H1 (cell line): Measurements from ENCODE around the gene SND1. TPM values are rescaled to one million over a fixed set of nuclear protein-coding genes. Genes with fewer than 3 reads are reported as not detected.

Experiments used
- CTCF ChIA-PET: fragments of 300-600 bp; sonication (Branson Sonifier 250); formaldehyde crosslinking; loops from one replicate; lab custom pipeline; 2021; ENCODE audit not compliant: partially characterized antibody; lab: Charles Lee
- POLR2A ChIA-PET: fragments of 300-600 bp; sonication (Branson Sonifier 250); formaldehyde crosslinking; loops from one replicate; lab custom pipeline; 2021; ENCODE audit warnings: inconsistent platforms; ENCODE audit not compliant: partially characterized antibody; lab: Charles Lee
- DNase-seq, 2 experiments: peaks; one replicate each; pipeline versions ENCODE4 v3.0.0 to v3.0.0-alpha.2; 2010 to 2022; ENCODE audit warnings: low spot score in 2 of 2, low read depth in 1 of 2, mixed read lengths in 1 of 2
- FAIRE-seq: peaks from 2 replicates; lab custom pipeline; 2011; peaks lifted over from hg19 to GRCh38; lab: Jason Lieb, UNC
- H2AFZ ChIP-seq: 2 replicates; pipeline ENCODE4 v1.8.1; 2012; ENCODE audit warnings: low read length, inconsistent platforms
- H2AK5ac ChIP-seq: 2 replicates; pipeline ENCODE4 v1.6.1; 2013; ENCODE audit warnings: low read depth, low read length
- H2BK120ac ChIP-seq: replicated peaks from 2 replicates; pipeline ENCODE3; 2013; ENCODE audit warnings: low read depth, low read length, inconsistent platforms
- H2BK12ac ChIP-seq: 2 replicates; pipeline ENCODE4 v1.6.1; 2013; ENCODE audit warnings: low read depth, low read length
- H2BK15ac ChIP-seq: 2 replicates; pipeline ENCODE4 v1.6.1; 2013; ENCODE audit warnings: low read length
- H2BK20ac ChIP-seq: 2 replicates; pipeline ENCODE4 v1.6.1; 2013; ENCODE audit warnings: low read length
- H2BK5ac ChIP-seq: 2 replicates; pipeline ENCODE4 v1.6.1; 2013; ENCODE audit warnings: low read depth, low read length
- H3K14ac ChIP-seq: 2 replicates; pipeline ENCODE4 v1.6.1; 2013; ENCODE audit warnings: inconsistent platforms; ENCODE audit not compliant: insufficient read length
- H3K18ac ChIP-seq: 2 replicates; pipeline ENCODE4 v1.6.1; 2013; ENCODE audit warnings: low read length; ENCODE audit errors: extremely low read depth
- H3K23ac ChIP-seq: 2 replicates; pipeline ENCODE4 v1.6.1; 2013; ENCODE audit warnings: inconsistent platforms; ENCODE audit not compliant: insufficient read length
- H3K23me2 ChIP-seq: 2 replicates; pipeline ENCODE4 v1.6.1; 2013; ENCODE audit warnings: low read depth, low read length
- H3K27ac ChIP-seq: 2 replicates; pipeline ENCODE4 v1.6.1; 2011; ENCODE audit warnings: low read depth, low read length, inconsistent platforms
- H3K27me3 ChIP-seq, 4 experiments: replicated peaks in 1 of 4; 1 replicate in 1 of 4; 2 replicates in 3 of 4; pipeline versions ENCODE4 v1.6.1 to v1.8.1; 2011 to 2013; ENCODE audit warnings: low read length in 3 of 4, mild to moderate bottlenecking in 3 of 4, inconsistent platforms in 2 of 4, mixed read lengths in 2 of 4, moderate library complexity in 1 of 4; ENCODE audit not compliant: control insufficient read depth in 3 of 4, insufficient read depth in 3 of 4; ENCODE audit errors: extremely low read depth in 1 of 4
- H3K36me3 ChIP-seq, 4 experiments: 2 replicates each; pipeline versions ENCODE4 v1.6.1 to v1.8.1; 2011 to 2013; ENCODE audit warnings: mild to moderate bottlenecking in 4 of 4, low read length in 3 of 4, moderate library complexity in 2 of 4, control low read depth in 1 of 4, inconsistent platforms in 1 of 4; ENCODE audit not compliant: insufficient read depth in 4 of 4, control insufficient read depth in 2 of 4
- H3K4ac ChIP-seq: replicated peaks from 2 replicates; pipeline ENCODE3; 2013; ENCODE audit warnings: low read length, low read depth, mixed read lengths, inconsistent platforms; ENCODE audit not compliant: insufficient read length
- H3K4me1 ChIP-seq, 4 experiments: replicated peaks in 1 of 4; 1 replicate in 1 of 4; 2 replicates in 3 of 4; pipeline versions ENCODE4 v1.6.1 to v1.8.1; 2011 to 2013; ENCODE audit warnings: low read length in 3 of 4, inconsistent platforms in 2 of 4, mixed read lengths in 1 of 4; ENCODE audit not compliant: insufficient read depth in 4 of 4, control insufficient read depth in 3 of 4
- H3K4me2 ChIP-seq, 2 experiments: 2 replicates each; pipeline versions ENCODE4 v1.6.1 to v1.8.1; 2011 to 2013; ENCODE audit warnings: low read depth in 2 of 2, low read length in 2 of 2, control low read depth in 1 of 2, inconsistent platforms in 1 of 2, mild to moderate bottlenecking in 1 of 2; ENCODE audit not compliant: insufficient read depth in 1 of 2
- H3K4me3 ChIP-seq, 4 experiments: fragments of 200-600, 300-600 bp in 1 of 4; sonication (generic), shearing (Covaris generic), sonication (Bioruptor Twin) in 1 of 4; 2 replicates each; pipeline versions ENCODE4 v1.5.1 to v1.8.1; 2011 to 2016; ENCODE audit warnings: low read length in 4 of 4, low read depth in 3 of 4, control low read depth in 2 of 4, inconsistent platforms in 2 of 4, mild to moderate bottlenecking in 2 of 4, mixed read lengths in 1 of 4, moderate library complexity in 1 of 4; ENCODE audit not compliant: insufficient read depth in 2 of 4; ENCODE audit errors: extremely low read depth in 1 of 4
- H3K56ac ChIP-seq: replicated peaks from 2 replicates; pipeline ENCODE3; 2013; ENCODE audit warnings: low read depth, mild to moderate bottlenecking, mixed read lengths, low read length, inconsistent platforms; ENCODE audit not compliant: insufficient read length
- H3K79me1 ChIP-seq: 2 replicates; pipeline ENCODE4 v1.6.1; 2013; ENCODE audit warnings: low read depth, low read length, control low read depth
- H3K79me2 ChIP-seq, 2 experiments: 2 replicates each; pipeline versions ENCODE4 v1.6.1 to v1.8.1; 2012 to 2013; ENCODE audit warnings: low read length in 2 of 2, mild to moderate bottlenecking in 2 of 2, inconsistent platforms in 1 of 2; ENCODE audit not compliant: insufficient read depth in 2 of 2, control insufficient read depth in 1 of 2
- H3K9ac ChIP-seq, 4 experiments: replicated peaks in 1 of 4; 1 replicate in 1 of 4; 2 replicates in 3 of 4; pipeline versions ENCODE4 v1.6.1 to v1.8.1; 2011 to 2013; ENCODE audit warnings: low read depth in 3 of 4, low read length in 3 of 4, control low read depth in 2 of 4, mild to moderate bottlenecking in 2 of 4, moderate library complexity in 2 of 4, inconsistent platforms in 1 of 4; ENCODE audit errors: extremely low read depth in 1 of 4
- H3K9me3 ChIP-seq, 2 experiments: 2 replicates each; pipeline versions ENCODE4 v1.6.1 to v1.8.1; 2012 to 2013; ENCODE audit warnings: mild to moderate bottlenecking in 2 of 2, moderate library complexity in 2 of 2, control low read depth in 1 of 2, inconsistent platforms in 1 of 2, low read depth in 1 of 2, low read length in 1 of 2, mixed read lengths in 1 of 2; ENCODE audit not compliant: insufficient read depth in 2 of 2
- H4K20me1 ChIP-seq, 2 experiments: replicated peaks in 1 of 2; 2 replicates each; pipeline versions ENCODE3 to v1.8.1; 2011 to 2013; ENCODE audit warnings: inconsistent platforms in 2 of 2, low read length in 2 of 2, mild to moderate bottlenecking in 1 of 2; ENCODE audit not compliant: insufficient read depth in 2 of 2, control insufficient read depth in 1 of 2
- H4K5ac ChIP-seq: 2 replicates; pipeline ENCODE4 v1.6.1; 2013; ENCODE audit warnings: low read length, low read depth, mixed read lengths, inconsistent platforms; ENCODE audit not compliant: insufficient read length
- H4K8ac ChIP-seq: 2 replicates; pipeline ENCODE4 v1.8.0; 2013; ENCODE audit warnings: mild to moderate bottlenecking, moderate library complexity, low read length, inconsistent platforms; ENCODE audit not compliant: insufficient read depth; ENCODE audit errors: extremely low read depth
- H4K91ac ChIP-seq: replicated peaks from 2 replicates; pipeline ENCODE3; 2013; ENCODE audit warnings: low read length, mixed read lengths, inconsistent platforms; ENCODE audit not compliant: insufficient read length
- ASH2L ChIP-seq: fragments of 200-600, 300-600 bp; sonication (generic); IDR thresholded peaks from one replicate; pipeline ENCODE4 v1.7.1; 2017; ENCODE audit warnings: low read length
- EZH2 ChIP-seq: fragments of 200-600 bp; sonication (generic); IDR thresholded peaks from 2 replicates; pipeline ENCODE4 v1.7.1; 2012; ENCODE audit warnings: low read depth, mild to moderate bottlenecking, moderate library complexity, low read length, inconsistent platforms; ENCODE audit not compliant: severe bottlenecking
- FOSL1 ChIP-seq: IDR thresholded peaks from 2 replicates; pipeline ENCODE4 v1.6.1; 2011; ENCODE audit warnings: mild to moderate bottlenecking, low read depth, low read length, moderate library complexity; ENCODE audit not compliant: insufficient read depth
- GTF2F1 ChIP-seq: IDR thresholded peaks from 2 replicates; pipeline ENCODE4 v1.6.1; 2012; ENCODE audit warnings: low read depth, low read length, improper control_type of control experiment, borderline replicate concordance
- KDM4A ChIP-seq: IDR thresholded peaks from one replicate; pipeline ENCODE4 v1.7.1; 2012; ENCODE audit warnings: low read depth, mild to moderate bottlenecking, moderate library complexity, low read length, inconsistent platforms; ENCODE audit not compliant: severe bottlenecking
- RNF2 ChIP-seq: fragments of 200-900, 300-1000 bp; sonication (generic); IDR thresholded peaks from 2 replicates; pipeline ENCODE4 v1.7.1; 2016; ENCODE audit warnings: borderline replicate concordance, low read depth, mild to moderate bottlenecking, antibody characterized with exemption, low read length; ENCODE audit not compliant: poor library complexity, severe bottlenecking; ENCODE audit errors: missing control alignments
- SIRT6 ChIP-seq: IDR thresholded peaks from one replicate; pipeline ENCODE4 v1.7.1; 2012; ENCODE audit warnings: low read length, inconsistent platforms
- WGBS, 2 experiments: shearing (Covaris generic) in 1 of 2; methylation state at CpG; one replicate each; pipeline versions ENCODE4 v1.1.6 to v1.1.7; 2013 to 2015; ENCODE audit warnings: low lambda C conversion rate in 2 of 2, mixed read lengths in 2 of 2, inconsistent platforms in 1 of 2, low coverage in 1 of 2, missing lambda C conversion rate in 1 of 2; ENCODE audit not compliant: insufficient replicate concordance in 2 of 2, insufficient coverage in 1 of 2, insufficient read length in 1 of 2; ENCODE audit errors: extremely low coverage in 1 of 2, missing lambda C conversion rate in 1 of 2; 5-methylcytosine and 5-hydroxymethylcytosine counted together
- polyA plus RNA-seq, 7 experiments: library from polyadenylated mRNA; depleted of rRNA in 3 of 7; stranded (reverse) in 5 of 7; unstranded in 2 of 7; fragments of >200 nt in 5 of 7; fragments of 200-250 nt in 2 of 7; gene quantifications; 1 replicate in 5 of 7; 2 replicates in 1 of 7; 4 replicates in 1 of 7; pipeline versions ENCODE4 v1.2.1 to v1.2.3, GENCODE V29; 2011 to 2013; ENCODE audit warnings: missing spikeins in 2 of 7, mixed read lengths in 2 of 7
- total RNA-seq: library from RNA; stranded (reverse); fragmentation: NEBNext Ultra II Directional; extraction: Animal tissue kit (Norgen Biotek cat#: 25700); gene quantifications from 2 replicates; pipeline ENCODE4 v1.2.1, GENCODE V29; 2021

Gene SND1
- total and polyA plus RNA-seq, 2 of the 8 experiments (the other 6 are each of a cell fraction or from before 2014, with no cell fraction given): 122 to 290 TPM

- Histone ChIP-seq H2BK15ac (no peak overlapping the region), H3K4me2 (no peak overlapping the region), H3K79me2 (peaks cover 0 to 72% of the 10 kb centered on the region in 2 experiments; a peak in 3 of 4 replicates), H4K8ac (no peak overlapping the region), H2BK12ac (no peak overlapping the region), H3K9ac (no peak overlapping the region), H3K36me3 (peaks cover 0 to 4% (median 2%) of the 10 kb centered on the region in 4 experiments; a peak in 2 of 8 replicates), H3K27me3 (no peaks in the 10 kb centered on the region), H3K9me3 (no peaks in the 10 kb centered on the region), H3K4ac (peak overlapping the region; percentile 13), H3K27ac (no peak overlapping the region), H2AK5ac (no peak overlapping the region), H3K23me2 (no peaks in the 10 kb centered on the region), H3K18ac (no peak overlapping the region), H3K14ac (no peak overlapping the region), H2BK20ac (no peak overlapping the region), H3K4me3 (no peak overlapping the region), H4K20me1 (peaks cover 5 to 7% of the 10 kb centered on the region in 2 experiments), H2BK5ac (no peak overlapping the region), H2AFZ (no peak overlapping the region), H3K56ac (no peak overlapping the region), H3K4me1 (peaks cover 6 to 25% (median 20%) of the 10 kb centered on the region in 4 experiments; a peak in 6 of 7 replicates), H2BK120ac (no peak overlapping the region), H4K5ac (no peak overlapping the region), H3K79me1 (no peaks in the 10 kb centered on the region; the same call in 1 of the 2 replicates), H4K91ac (no peak overlapping the region), H3K23ac (no peak overlapping the region)
- DNase-seq (no peak), FAIRE-seq (no peak)
- CTCF ChIA-PET: interaction anchor here (0.7 to 2.6 kb wide), 4 partner anchors 12 to 400 kb away, joined by 3 to 10 read pairs (median 4); no protein-coding TSS in a partner anchor
- 86% methylated on average over 3 of the region's 3 CpGs; no CpG with 5 or more reads in 1 of the 2 experiments for WGBS, 2 experiments
- no peak for TF ChIP-seq EZH2
- TF ChIP-seq ASH2L: no peak
- TF ChIP-seq GTF2F1: no peak
- no peak for TF ChIP-seq SIRT6
- no peak for TF ChIP-seq RNF2
- no peak for TF ChIP-seq KDM4A
- no peak for TF ChIP-seq FOSL1
- POLR2A ChIA-PET: no interaction called here
Observed at GRCh38 chr7:127809261-127809702, 157.3 kb downstream of the SND1 start.
